GM12878 (cell line): ENCODE data around the gene CARD11. TPM values are rescaled to one million over a fixed set of nuclear protein-coding genes. Genes with fewer than 3 reads are reported as not detected.

ENCODE experiments used
- ATAC-seq: fragments of 200-7000 bp; cut with Tn5 transposase; 3 replicates; pipeline ENCODE4 v1.9.1; 2020; ENCODE audit warnings: mild to moderate bottlenecking, moderate library complexity
- BruUV-seq: library from RNA; stranded (reverse); fragments of 400-500 nt; replicated peaks from 2 replicates; lab custom pipeline; 2021; lab: Mats Ljungman, UMichigan
- CTCF ChIA-PET: fragments of 300-600 bp; sonication (Branson Sonifier 250); formaldehyde crosslinking; extraction: SDS; loops from one replicate; lab custom pipeline; 2021; ENCODE audit warnings: inconsistent platforms; lab: Yijun Ruan, JAX
- POLR2A ChIA-PET: fragments of 350-600 bp; formaldehyde crosslinking; extraction: SDS; loops from one replicate; lab custom pipeline; 2021; ENCODE audit warnings: inconsistent platforms; lab: Charles Lee
- RAD21 ChIA-PET: fragments of 300-600 bp; sonication (Branson Sonifier 250); formaldehyde crosslinking; loops from one replicate; lab custom pipeline; 2023; ENCODE audit warnings: antibody characterized with exemption; ENCODE audit not compliant: unreplicated experiment; lab: Charles Lee
- SMC1A ChIA-PET: fragments of 300-600 bp; sonication (Branson Sonifier 250); formaldehyde crosslinking; loops from one replicate; lab custom pipeline; 2023; ENCODE audit not compliant: unreplicated experiment, uncharacterized antibody; lab: Charles Lee
- DNase-seq: peaks from one replicate; pipeline ENCODE4 v3.0.0-alpha.2; 2011; ENCODE audit warnings: low read depth, low spot score
- FAIRE-seq: peaks from 3 replicates; lab custom pipeline; 2011; peaks lifted over from hg19 to GRCh38; lab: Jason Lieb, UNC
- H2AFZ ChIP-seq: 2 replicates; pipeline ENCODE4 v1.6.0; 2011; ENCODE audit warnings: low read depth, low read length, control low read depth; ENCODE audit not compliant: control insufficient read depth
- H3K27ac ChIP-seq: 2 replicates; pipeline ENCODE4 v1.5.1; 2011; ENCODE audit warnings: control low read depth; ENCODE audit not compliant: control insufficient read depth, insufficient read depth
- H3K27me3 ChIP-seq, 2 experiments: replicated peaks in 1 of 2; 2 replicates each; pipeline versions ENCODE4 v1.6.0 to v1.6.1; 2011; ENCODE audit warnings: low read length in 1 of 2; ENCODE audit not compliant: control insufficient read depth in 2 of 2, insufficient read depth in 2 of 2
- H3K36me3 ChIP-seq, 2 experiments: 2 replicates each; pipeline ENCODE4 v1.5.1; 2011; ENCODE audit warnings: low read length in 1 of 2; ENCODE audit not compliant: control insufficient read depth in 2 of 2, insufficient read depth in 2 of 2
- H3K4me1 ChIP-seq: 2 replicates; pipeline ENCODE4 v1.6.1; 2011; ENCODE audit warnings: mild to moderate bottlenecking, low read length, moderate library complexity, mixed read lengths; ENCODE audit not compliant: control insufficient read depth, insufficient read depth
- H3K4me2 ChIP-seq: 2 replicates; pipeline ENCODE4 v1.6.0; 2011; ENCODE audit warnings: control low read depth; ENCODE audit not compliant: control insufficient read depth, insufficient read depth
- H3K4me3 ChIP-seq: fragments of 200-600 bp; sonication (generic); 2 replicates; pipeline ENCODE4 v1.5.1; 2016
- H3K79me2 ChIP-seq: 2 replicates; pipeline ENCODE4 v1.6.0; 2011; ENCODE audit warnings: low read length; ENCODE audit not compliant: control insufficient read depth, insufficient read depth
- H3K9ac ChIP-seq: 2 replicates; pipeline ENCODE4 v1.8.0; 2011; ENCODE audit warnings: low read length, control low read depth, mixed read lengths; ENCODE audit not compliant: control insufficient read depth, insufficient read depth
- H3K9me3 ChIP-seq: replicated peaks from 3 replicates; pipeline ENCODE4 v1.5.1; 2011; ENCODE audit warnings: mild to moderate bottlenecking, low read length; ENCODE audit not compliant: control insufficient read depth, insufficient read depth
- H4K20me1 ChIP-seq: 2 replicates; pipeline ENCODE4 v1.6.0; 2011; ENCODE audit not compliant: control insufficient read depth, insufficient read depth
- BACH1 ChIP-seq: fragments of 450-650 bp; IDR thresholded peaks from 2 replicates; pipeline ENCODE4 v1.6.1; 2017; ENCODE audit warnings: mild to moderate bottlenecking, borderline replicate concordance
- HDAC6 ChIP-seq: fragments of 200-600 bp; sonication (generic); IDR thresholded peaks from one replicate; pipeline ENCODE4 v1.8.0; 2017; ENCODE audit warnings: antibody characterized with exemption; ENCODE audit not compliant: unreplicated experiment
- SIN3A ChIP-seq: IDR thresholded peaks from 2 replicates; pipeline ENCODE4 v1.6.1; 2012; ENCODE audit warnings: low read depth, low read length, improper control_type of control experiment
- SMARCA5 ChIP-seq: fragments of 450-650 bp; IDR thresholded peaks from 2 replicates; pipeline ENCODE4 v1.6.1; 2017; ENCODE audit warnings: mild to moderate bottlenecking
- ZNF24 ChIP-seq: fragments of 450-650 bp; IDR thresholded peaks from 2 replicates; pipeline ENCODE4 v1.6.1; 2017; ENCODE audit warnings: antibody characterized with exemption, mild to moderate bottlenecking
- WGBS: methylation state at CpG from one replicate; pipeline ENCODE4 v1.1.6; 2016; ENCODE audit warnings: low lambda C conversion rate; ENCODE audit not compliant: insufficient replicate concordance, insufficient coverage; ENCODE audit errors: missing lambda C conversion rate; 5-methylcytosine and 5-hydroxymethylcytosine counted together
- in situ Hi-C: fragments of 300-500 bp; cut with MboI; formaldehyde crosslinking; loops from 9 replicates; pipeline ENCODE4 v1.14.3; 2018; ENCODE audit warnings: mixed read lengths
- intact Hi-C: fragments of 100-400 bp; cut with micrococcal nuclease; formaldehyde crosslinking; loops from one replicate; pipeline ENCODE4 v1.14.2; 2022; ENCODE audit not compliant: unreplicated experiment
- polyA plus RNA-seq, 11 experiments: library from polyadenylated mRNA; depleted of rRNA in 4 of 11; unstranded in 6 of 11; stranded (reverse) in 5 of 11; fragments of >200 nt; fragmentation: Nextera tagmentation in 4 of 11; fragmentation: Illumina TruSeq in 1 of 11; extraction: Ambion mirVana in 4 of 11; extraction: Trizol in 1 of 11; gene quantifications; 1 replicate in 1 of 11; 2 replicates in 10 of 11; pipeline versions ENCODE4 v1.2.1 to v1.2.3, GENCODE V29; 2011 to 2016; ENCODE audit warnings: inconsistent platforms in 2 of 11, missing spikeins in 2 of 11, low read depth in 1 of 11
- total RNA-seq, 4 experiments: library from RNA; depleted of rRNA in 3 of 4; stranded (reverse); fragments of >200 nt in 3 of 4; fragmentation: Illumina TruSeq in 1 of 4; extraction: Trizol in 1 of 4; gene quantifications; 2 replicates each; pipeline versions ENCODE4 v1.2.1 to v1.2.3, GENCODE V29; 2013 to 2021
- TF ChIP-seq, protein P1 (sequence below): fragments of 450-650 bp; IDR thresholded peaks from 2 replicates; pipeline ENCODE4 v1.6.1; 2017; ENCODE audit warnings: mild to moderate bottlenecking

CARD11 gene
- total and polyA plus RNA-seq, 10 of the 15 experiments (the other 5 are each of a cell fraction or from before 2014, with no cell fraction given), result 0.27 to 72.0 (median 28.4) TPM

GRCh38 chr7:2905027-2905426, 138.6 kb downstream of the CARD11 start:
- no TSS peak for BruUV-seq
- Histone ChIP-seq H3K79me2 (no peaks in the 10 kb centered on the region), H3K27me3 (no peaks in the 10 kb centered on the region), H3K36me3 (peaks cover 3 to 4% of the 10 kb centered on the region in 2 experiments; a peak in 3 of 4 replicates), H4K20me1 (no peaks in the 10 kb centered on the region), H3K27ac (no peak overlapping the region), H3K4me3 (no peak overlapping the region), H3K4me2 (no peak overlapping the region), H3K9me3 (no peaks in the 10 kb centered on the region; the same call in 2 of the 3 replicates), H3K4me1 (peaks cover 19% of the 10 kb centered on the region), H3K9ac (no peak overlapping the region), H2AFZ (no peak overlapping the region)
- RAD21 ChIA-PET, result no interaction called here
- CTCF ChIA-PET, result no interaction called here
- no peak for FAIRE-seq
- in situ Hi-C loops, result no loop called here
- no peak for ATAC-seq
- intact Hi-C loops, result no loop called here
- SMC1A ChIA-PET, result no interaction called here
- POLR2A ChIA-PET, result no interaction called here
- TF ChIP-seq, protein P1, sequence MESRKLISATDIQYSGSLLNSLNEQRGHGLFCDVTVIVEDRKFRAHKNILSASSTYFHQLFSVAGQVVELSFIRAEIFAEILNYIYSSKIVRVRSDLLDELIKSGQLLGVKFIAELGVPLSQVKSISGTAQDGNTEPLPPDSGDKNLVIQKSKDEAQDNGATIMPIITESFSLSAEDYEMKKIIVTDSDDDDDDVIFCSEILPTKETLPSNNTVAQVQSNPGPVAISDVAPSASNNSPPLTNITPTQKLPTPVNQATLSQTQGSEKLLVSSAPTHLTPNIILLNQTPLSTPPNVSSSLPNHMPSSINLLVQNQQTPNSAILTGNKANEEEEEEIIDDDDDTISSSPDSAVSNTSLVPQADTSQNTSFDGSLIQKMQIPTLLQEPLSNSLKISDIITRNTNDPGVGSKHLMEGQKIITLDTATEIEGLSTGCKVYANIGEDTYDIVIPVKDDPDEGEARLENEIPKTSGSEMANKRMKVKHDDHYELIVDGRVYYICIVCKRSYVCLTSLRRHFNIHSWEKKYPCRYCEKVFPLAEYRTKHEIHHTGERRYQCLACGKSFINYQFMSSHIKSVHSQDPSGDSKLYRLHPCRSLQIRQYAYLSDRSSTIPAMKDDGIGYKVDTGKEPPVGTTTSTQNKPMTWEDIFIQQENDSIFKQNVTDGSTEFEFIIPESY, result no peak
- TF ChIP-seq SMARCA5 (peak; percentile 54; the same call in 1 of the 2 replicates), SIN3A (no peak), ZNF24 (no peak), HDAC6 (no peak), BACH1 (no peak)
- 100% methylated on average over 3 of the region's 3 CpGs for WGBS
- DNase-seq, result no peak
